K562 (cell line): ENCODE data around the gene DBX2.

Source experiments
- CBX3 ChIP-seq, 2 experiments: IDR thresholded peaks; 1 replicate in 1 of 2; 2 replicates in 1 of 2; pipeline ENCODE4 v1.6.1; 2012; ENCODE audit warnings: inconsistent platforms in 2 of 2, low read length in 2 of 2, borderline replicate concordance in 1 of 2, control low read depth in 1 of 2
- EZH2 ChIP-seq: IDR thresholded peaks from 2 replicates; pipeline ENCODE4 v1.6.1; 2012; ENCODE audit warnings: low read depth, mild to moderate bottlenecking, inconsistent platforms, low read length, borderline replicate concordance
- POLR2A ChIP-seq: fragments of 450-650 bp; conservative IDR thresholded peaks from 2 replicates; pipeline ENCODE4 v1.6.1; 2016
- ZNF143 ChIP-seq: sonication (generic); formaldehyde crosslinking; IDR thresholded peaks from 2 replicates; pipeline ENCODE4 v1.9.0; 2022; ENCODE audit warnings: mild to moderate bottlenecking, missing genetic modification reagents

DNA sequence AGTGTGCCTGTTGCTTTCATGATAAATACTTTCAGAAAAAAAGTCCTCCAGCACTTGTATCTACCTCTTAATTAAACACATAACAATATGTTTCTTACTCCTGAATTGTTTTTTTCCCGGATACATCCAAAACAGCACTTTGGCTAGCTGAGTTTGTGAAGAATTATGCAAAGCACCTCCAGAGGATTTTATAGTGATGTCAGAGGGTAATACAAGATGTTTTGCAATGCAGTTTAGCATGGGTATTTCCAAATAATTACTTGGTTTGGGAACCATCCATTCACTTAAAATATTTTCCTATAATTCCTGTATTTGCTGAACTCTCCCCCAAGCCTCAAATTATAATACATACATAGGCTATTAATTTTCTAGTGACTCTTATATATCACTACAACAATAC, 37.7 kb upstream of the DBX2 start:
- TF ChIP-seq CBX3 (IDR thresholded peaks at IDR 0.05; ENCODE audit: borderline replicate concordance in 1 of 2, low read length in 2 of 2) (no peak), ZNF143 (CRISPR knock-in tag) (no peak), EZH2 (no peak), POLR2A (no peak)
